ENCODE data around the gene NKAIN4.

DNA sequence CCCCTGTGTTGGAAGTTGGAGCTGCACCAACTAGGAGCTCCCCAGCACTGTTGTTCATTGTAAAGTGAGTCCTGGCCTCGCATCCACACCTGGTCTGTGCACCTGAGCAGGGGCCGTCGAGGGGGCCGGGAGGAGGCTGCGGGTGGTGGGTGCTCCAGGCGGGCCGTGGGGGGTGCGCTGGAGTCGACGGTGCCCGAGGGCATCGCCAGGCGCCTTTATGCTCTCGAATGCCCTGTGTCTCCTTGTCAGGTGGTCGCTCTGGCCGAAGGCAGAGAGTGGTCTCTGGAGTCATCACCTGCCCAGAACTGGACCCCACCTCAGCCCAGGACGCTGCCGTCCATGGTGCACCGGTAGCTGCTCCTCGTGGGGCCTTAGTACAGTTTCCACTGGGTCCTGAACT, 22.7 kb upstream of the NKAIN4 start:
- TF ChIP-seq POLR2AphosphoS5 (IDR thresholded peaks at IDR 0.05; ENCODE audit: low read depth) (no peak), JUNB (IDR thresholded peaks at IDR 0.05; ENCODE audit: unreplicated experiment) (no peak)
- TF ChIP-seq, protein P1, sequence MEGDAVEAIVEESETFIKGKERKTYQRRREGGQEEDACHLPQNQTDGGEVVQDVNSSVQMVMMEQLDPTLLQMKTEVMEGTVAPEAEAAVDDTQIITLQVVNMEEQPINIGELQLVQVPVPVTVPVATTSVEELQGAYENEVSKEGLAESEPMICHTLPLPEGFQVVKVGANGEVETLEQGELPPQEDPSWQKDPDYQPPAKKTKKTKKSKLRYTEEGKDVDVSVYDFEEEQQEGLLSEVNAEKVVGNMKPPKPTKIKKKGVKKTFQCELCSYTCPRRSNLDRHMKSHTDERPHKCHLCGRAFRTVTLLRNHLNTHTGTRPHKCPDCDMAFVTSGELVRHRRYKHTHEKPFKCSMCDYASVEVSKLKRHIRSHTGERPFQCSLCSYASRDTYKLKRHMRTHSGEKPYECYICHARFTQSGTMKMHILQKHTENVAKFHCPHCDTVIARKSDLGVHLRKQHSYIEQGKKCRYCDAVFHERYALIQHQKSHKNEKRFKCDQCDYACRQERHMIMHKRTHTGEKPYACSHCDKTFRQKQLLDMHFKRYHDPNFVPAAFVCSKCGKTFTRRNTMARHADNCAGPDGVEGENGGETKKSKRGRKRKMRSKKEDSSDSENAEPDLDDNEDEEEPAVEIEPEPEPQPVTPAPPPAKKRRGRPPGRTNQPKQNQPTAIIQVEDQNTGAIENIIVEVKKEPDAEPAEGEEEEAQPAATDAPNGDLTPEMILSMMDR (conservative IDR thresholded peaks at IDR 0.05; ENCODE audit: low read depth in 2 of 2) = no peak
